ACC112 (cell line): ENCODE data around the gene COQ8B.
"Not testable (repeated sequence)": the region's sequence is repeated elsewhere in the genome, so short reads cannot be mapped to it uniquely, and the experiment has no call there.

ENCODE experiments used
- H2AFZ ChIP-seq: fragments of 200-600 bp; sonication (generic); one replicate; pipeline ENCODE4 v1.6.0; 2017; ENCODE audit warnings: antibody characterized with exemption, low read length; ENCODE audit not compliant: unreplicated experiment
- H3K27ac ChIP-seq: fragments of 200-600 bp; sonication (generic); 2 replicates; pipeline ENCODE4 v1.5.1; 2014; ENCODE audit warnings: low read depth, mild to moderate bottlenecking, antibody characterized with exemption, low read length, moderate library complexity
- H3K27me3 ChIP-seq: fragments of 200-600 bp; sonication (generic); 2 replicates; pipeline ENCODE4 v1.6.1; 2014; ENCODE audit warnings: mild to moderate bottlenecking, antibody characterized with exemption, low read length, moderate library complexity, mixed read lengths; ENCODE audit not compliant: insufficient read depth
- H3K36me3 ChIP-seq: fragments of 200-600 bp; sonication (generic); 2 replicates; pipeline ENCODE4 v1.6.1; 2016; ENCODE audit warnings: mild to moderate bottlenecking, antibody characterized with exemption, low read length, moderate library complexity, mixed read lengths; ENCODE audit not compliant: insufficient read depth
- H3K4me1 ChIP-seq: fragments of 200-600 bp; sonication (generic); one replicate; pipeline ENCODE4 v1.6.1; 2016; ENCODE audit warnings: low read length, mixed read lengths; ENCODE audit not compliant: insufficient read depth, unreplicated experiment, control insufficient read depth
- H3K4me3 ChIP-seq: fragments of 200-600 bp; sonication (generic); 2 replicates; pipeline ENCODE4 v1.5.1; 2014; ENCODE audit warnings: mild to moderate bottlenecking, low read depth, low read length
- H3K79me2 ChIP-seq: fragments of 200-600 bp; sonication (generic); one replicate; pipeline ENCODE4 v1.6.0; 2016; ENCODE audit warnings: low read length; ENCODE audit not compliant: control insufficient read depth, unreplicated experiment, insufficient read depth

The COQ8B gene

DNA sequence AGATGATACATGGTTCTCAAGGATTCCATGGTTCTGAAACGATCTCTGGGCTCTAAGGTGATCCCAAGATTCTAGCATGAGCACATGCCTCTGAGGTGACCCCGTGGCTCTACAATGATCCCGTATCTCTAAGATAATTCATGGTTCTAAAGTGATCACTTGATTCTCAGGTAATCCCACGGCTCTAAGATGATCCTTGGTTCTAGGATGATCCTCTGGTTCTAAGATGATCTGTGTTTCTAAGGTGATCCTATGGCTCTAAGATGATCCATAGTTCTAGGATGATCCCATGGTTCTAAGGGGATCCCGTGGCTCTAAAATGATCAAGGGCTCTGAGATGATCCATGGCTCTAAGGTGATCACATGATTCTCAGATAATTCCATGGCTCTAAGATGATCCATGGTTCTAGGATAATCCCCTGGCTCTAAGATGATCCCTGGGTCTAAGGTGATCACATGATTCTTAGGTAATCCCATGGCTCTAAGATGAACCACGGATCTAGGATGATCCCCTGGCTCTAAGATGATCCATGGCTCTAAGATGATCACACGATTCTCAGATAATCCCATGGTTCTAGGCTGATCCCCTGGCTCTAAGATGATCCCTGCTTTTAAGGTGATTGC lies 47.6 kb downstream of the COQ8B start:
- H3K36me3 ChIP-seq, result peaks cover 40% of the 10 kb centered on the region
- no peak overlapping the region for H3K27ac ChIP-seq
- no peaks in the 10 kb centered on the region for H3K79me2 ChIP-seq
- H3K4me3 ChIP-seq, result no peak overlapping the region
- no peak overlapping the region for H2AFZ ChIP-seq
- H3K4me1 ChIP-seq, result peaks cover 10% of the 10 kb centered on the region
- no peaks in the 10 kb centered on the region for H3K27me3 ChIP-seq

DNA sequence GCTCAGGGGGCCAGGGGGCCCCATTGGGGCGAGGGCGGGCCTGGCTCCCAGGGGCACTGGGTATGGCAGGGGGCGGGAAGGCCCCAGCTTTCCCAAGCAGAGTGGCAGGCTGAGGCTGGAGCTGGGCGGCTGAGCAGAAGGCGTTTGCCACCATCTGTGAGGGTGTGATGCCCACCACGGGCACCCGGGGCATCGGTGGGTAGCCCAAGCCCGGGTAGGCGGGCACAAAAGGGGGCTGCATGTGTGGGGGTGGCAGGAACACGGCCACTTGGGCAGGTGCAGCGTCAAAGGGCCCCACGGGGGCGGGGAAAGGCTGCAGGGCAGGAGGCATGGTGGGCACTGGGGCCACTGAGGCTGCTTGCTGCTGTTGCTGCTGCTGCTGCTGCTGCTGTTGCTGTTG lies 49.1 kb downstream of the COQ8B start:
- Histone ChIP-seq H3K79me2 (no peaks in the 10 kb centered on the region), H3K4me3 (no peak overlapping the region), H3K36me3 (peaks cover 33% of the 10 kb centered on the region), H3K27me3 (no peaks in the 10 kb centered on the region), H3K27ac (no peak overlapping the region), H3K4me1 (peaks cover 17% of the 10 kb centered on the region), H2AFZ (no peak overlapping the region)

GRCh38 chr19:40666803-40667438 lies 49.8 kb downstream of the COQ8B start:
- H3K4me3 ChIP-seq, result no peak overlapping the region
- peak overlapping the region; percentile 59 for H3K27ac ChIP-seq
- no peak overlapping the region for H2AFZ ChIP-seq
- H3K36me3 ChIP-seq, result peaks cover 27% of the 10 kb centered on the region
- peaks cover 17% of the 10 kb centered on the region for H3K4me1 ChIP-seq
- H3K27me3 ChIP-seq, result no peaks in the 10 kb centered on the region
- no peaks in the 10 kb centered on the region for H3K79me2 ChIP-seq

GRCh38 chr19:40663695-40664692 lies 52.7 kb downstream of the COQ8B start:
- Histone ChIP-seq H3K36me3 (peaks cover 4% of the 10 kb centered on the region), H3K4me3 (peak overlapping the region; percentile 84), H3K27me3 (no peaks in the 10 kb centered on the region), H2AFZ (no peak overlapping the region), H3K79me2 (no peaks in the 10 kb centered on the region), H3K4me1 (peaks cover 17% of the 10 kb centered on the region), H3K27ac (peak overlapping the region; percentile 19; the same call in 1 of the 2 replicates)

- Histone ChIP-seq H3K36me3 (no peaks in the 10 kb centered on the region), H3K27ac (peak overlapping the region; percentile 19; the same call in 1 of the 2 replicates), H3K27me3 (no peaks in the 10 kb centered on the region), H2AFZ (peak overlapping the region; percentile 75), H3K4me1 (peaks cover 17% of the 10 kb centered on the region), H3K79me2 (no peaks in the 10 kb centered on the region), H3K4me3 (peak overlapping the region; percentile 84)
Measured at GRCh38 chr19:40662925-40663694, 53.6 kb downstream of the COQ8B start.

DNA sequence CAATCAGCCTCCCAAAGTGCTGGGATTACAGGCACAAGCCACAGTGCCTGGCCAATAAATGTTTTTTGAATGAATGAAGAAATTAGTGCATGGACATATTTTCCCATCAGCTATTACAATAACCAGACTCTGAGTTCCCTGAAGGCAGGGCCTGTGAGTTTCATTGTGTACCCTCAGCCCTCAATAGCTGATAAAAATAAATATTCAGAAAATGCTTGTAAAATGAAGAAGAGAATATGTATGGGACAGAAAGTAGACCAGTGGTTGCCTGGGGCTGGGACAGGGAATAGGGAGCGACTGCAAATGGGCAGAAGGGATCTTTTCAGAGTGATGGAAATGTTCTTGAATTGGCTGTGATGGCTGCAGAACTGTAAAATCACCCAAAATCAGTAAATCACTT lies 55.1 kb downstream of the COQ8B start:
- Histone ChIP-seq H2AFZ (no peak overlapping the region), H3K36me3 (no peaks in the 10 kb centered on the region), H3K27ac (no peak overlapping the region), H3K27me3 (no peaks in the 10 kb centered on the region), H3K4me3 (no peak overlapping the region), H3K79me2 (no peaks in the 10 kb centered on the region), H3K4me1 (peaks cover 13% of the 10 kb centered on the region)

GRCh38 chr19:40659566-40659965 lies 57.1 kb downstream of the COQ8B start:
- no peak overlapping the region for H3K27ac ChIP-seq
- H3K79me2 ChIP-seq, result no peaks in the 10 kb centered on the region
- no peak overlapping the region for H2AFZ ChIP-seq
- H3K27me3 ChIP-seq, result no peaks in the 10 kb centered on the region
- H3K4me1 ChIP-seq, result peaks cover 7% of the 10 kb centered on the region
- H3K36me3 ChIP-seq, result no peaks in the 10 kb centered on the region
- H3K4me3 ChIP-seq, result no peak overlapping the region

- H3K79me2 ChIP-seq, result no peaks in the 10 kb centered on the region
- H3K27ac ChIP-seq, result no peak overlapping the region
- H2AFZ ChIP-seq, result no peak overlapping the region
- H3K36me3 ChIP-seq, result no peaks in the 10 kb centered on the region
- no peaks in the 10 kb centered on the region for H3K27me3 ChIP-seq
- H3K4me1 ChIP-seq, result peaks cover 7% of the 10 kb centered on the region
- H3K4me3 ChIP-seq, result no peak overlapping the region
Measured at GRCh38 chr19:40659116-40659515, 57.6 kb downstream of the COQ8B start.

GRCh38 chr19:40658031-40658430 lies 58.7 kb downstream of the COQ8B start:
- H3K27me3 ChIP-seq, result no peaks in the 10 kb centered on the region
- H3K4me3 ChIP-seq, result no peak overlapping the region
- no peaks in the 10 kb centered on the region for H3K79me2 ChIP-seq
- no peaks in the 10 kb centered on the region for H3K4me1 ChIP-seq
- no peaks in the 10 kb centered on the region for H3K36me3 ChIP-seq
- H2AFZ ChIP-seq, result no peak overlapping the region
- no peak overlapping the region for H3K27ac ChIP-seq

DNA sequence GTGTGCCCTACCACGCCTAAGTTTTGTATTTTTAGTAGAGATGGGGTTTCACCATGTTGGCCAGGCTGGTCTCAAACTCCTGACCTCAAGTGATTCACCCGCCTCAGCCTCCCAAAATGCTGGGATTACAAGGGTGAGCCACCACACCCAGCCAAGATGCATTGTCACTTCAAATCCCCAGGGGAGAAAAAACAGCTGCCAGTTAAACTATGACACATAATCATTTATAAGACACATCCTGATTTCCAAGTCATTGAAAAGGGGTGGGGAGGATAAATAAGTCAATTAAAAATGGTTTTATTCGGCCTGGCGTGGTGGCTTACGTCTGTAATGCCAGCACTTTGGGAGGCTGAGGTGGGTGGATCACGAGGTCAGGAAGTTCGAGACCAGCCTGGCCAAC lies 61.0 kb downstream of the COQ8B start:
- not testable (repeated sequence) for H3K36me3 ChIP-seq, H3K4me3 ChIP-seq, H2AFZ ChIP-seq, H3K27ac ChIP-seq, H3K27me3 ChIP-seq, H3K79me2 ChIP-seq
- peaks cover 10% of the 10 kb centered on the region for H3K4me1 ChIP-seq
